Measurements from ENCODE around the gene CHMP2A.

Gene CHMP2A

DNA sequence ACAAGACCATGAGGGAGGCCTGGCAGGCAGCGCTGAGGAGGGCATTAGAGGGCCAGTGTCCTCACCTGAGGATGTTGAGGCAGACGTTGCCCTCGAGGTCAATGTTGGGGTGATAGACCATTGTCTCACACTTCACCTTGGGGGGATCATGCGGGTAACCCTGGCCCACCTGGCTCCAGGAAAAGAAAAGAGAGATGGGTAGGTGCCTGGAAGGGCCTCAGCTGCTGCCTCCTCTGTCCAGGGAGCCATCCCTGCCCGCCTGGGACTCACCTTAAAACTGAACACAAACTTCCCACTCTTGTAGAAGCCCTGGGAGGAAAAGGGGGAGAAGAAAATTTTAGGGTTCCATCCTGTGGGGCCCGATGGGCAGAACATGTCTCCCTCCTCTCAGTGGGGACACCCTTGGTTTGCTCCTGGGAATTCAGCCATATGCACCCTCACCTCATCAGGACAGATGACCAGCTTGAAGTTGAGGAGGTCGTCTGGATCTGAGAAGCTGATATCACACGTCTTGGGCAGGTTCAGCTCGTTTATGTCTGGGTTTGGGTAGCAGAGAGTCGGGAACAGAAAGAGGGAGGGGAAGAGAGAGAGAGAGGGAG is 1.8 kb upstream of the CHMP2A start:
- H3K4me3 ChIP-seq (ENCODE audit: low read length): peak overlapping the region; percentile 78
- TF ChIP-seq, protein P1, sequence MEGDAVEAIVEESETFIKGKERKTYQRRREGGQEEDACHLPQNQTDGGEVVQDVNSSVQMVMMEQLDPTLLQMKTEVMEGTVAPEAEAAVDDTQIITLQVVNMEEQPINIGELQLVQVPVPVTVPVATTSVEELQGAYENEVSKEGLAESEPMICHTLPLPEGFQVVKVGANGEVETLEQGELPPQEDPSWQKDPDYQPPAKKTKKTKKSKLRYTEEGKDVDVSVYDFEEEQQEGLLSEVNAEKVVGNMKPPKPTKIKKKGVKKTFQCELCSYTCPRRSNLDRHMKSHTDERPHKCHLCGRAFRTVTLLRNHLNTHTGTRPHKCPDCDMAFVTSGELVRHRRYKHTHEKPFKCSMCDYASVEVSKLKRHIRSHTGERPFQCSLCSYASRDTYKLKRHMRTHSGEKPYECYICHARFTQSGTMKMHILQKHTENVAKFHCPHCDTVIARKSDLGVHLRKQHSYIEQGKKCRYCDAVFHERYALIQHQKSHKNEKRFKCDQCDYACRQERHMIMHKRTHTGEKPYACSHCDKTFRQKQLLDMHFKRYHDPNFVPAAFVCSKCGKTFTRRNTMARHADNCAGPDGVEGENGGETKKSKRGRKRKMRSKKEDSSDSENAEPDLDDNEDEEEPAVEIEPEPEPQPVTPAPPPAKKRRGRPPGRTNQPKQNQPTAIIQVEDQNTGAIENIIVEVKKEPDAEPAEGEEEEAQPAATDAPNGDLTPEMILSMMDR (conservative IDR thresholded peaks at IDR 0.05; ENCODE audit: low read depth, low read length): no peak
- no peak for DNase-seq (ENCODE audit: low read depth)

DNA sequence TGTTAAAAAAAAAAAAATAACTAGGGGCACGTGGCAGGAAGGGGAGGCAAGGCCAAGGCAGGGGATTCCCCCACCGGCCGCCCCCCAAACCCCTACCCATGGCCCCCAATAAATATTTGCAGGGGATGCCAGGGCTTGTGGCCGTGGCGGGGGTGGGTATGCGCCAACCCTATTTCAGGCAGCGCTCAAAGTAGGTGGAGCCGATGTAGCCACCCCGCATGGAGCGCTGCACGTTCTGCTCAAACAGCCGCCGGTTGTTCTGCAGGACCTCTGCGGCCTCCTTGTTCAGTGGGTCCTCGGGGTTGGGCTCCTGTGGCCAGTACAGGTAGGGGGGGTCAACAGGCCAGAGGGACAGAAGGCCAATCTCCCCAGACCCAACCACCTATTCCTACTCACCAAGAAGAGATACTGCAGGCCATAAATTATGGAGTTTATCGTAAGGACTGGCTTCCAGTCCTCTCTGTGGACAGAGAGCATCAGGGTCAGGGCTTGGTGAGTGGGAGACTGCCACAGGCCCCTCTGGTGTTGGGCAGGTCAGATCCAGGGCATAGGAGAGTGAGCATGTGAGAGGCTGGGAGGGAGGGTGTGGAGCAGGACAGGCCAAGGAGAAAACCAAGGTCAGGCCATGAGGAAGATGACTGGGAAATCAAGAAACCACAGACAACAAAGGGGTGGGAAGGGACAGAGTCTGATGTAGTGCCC is 1.2 kb upstream of the CHMP2A start:
- TF ChIP-seq, protein P1 (conservative IDR thresholded peaks at IDR 0.05; ENCODE audit: low read depth, low read length): no peak
- no peak for DNase-seq (ENCODE audit: low read depth)
- H3K4me3 ChIP-seq (ENCODE audit: low read length): no peak overlapping the region

GRCh38 chr19:58555369-58555885 is 522 bp upstream of the CHMP2A start:
- no peak for DNase-seq (ENCODE audit: low read depth)
- peak overlapping the region; percentile 27 for H3K4me3 ChIP-seq (ENCODE audit: low read length)
- TF ChIP-seq, protein P1 (conservative IDR thresholded peaks at IDR 0.05; ENCODE audit: low read depth, low read length): no peak

DNA sequence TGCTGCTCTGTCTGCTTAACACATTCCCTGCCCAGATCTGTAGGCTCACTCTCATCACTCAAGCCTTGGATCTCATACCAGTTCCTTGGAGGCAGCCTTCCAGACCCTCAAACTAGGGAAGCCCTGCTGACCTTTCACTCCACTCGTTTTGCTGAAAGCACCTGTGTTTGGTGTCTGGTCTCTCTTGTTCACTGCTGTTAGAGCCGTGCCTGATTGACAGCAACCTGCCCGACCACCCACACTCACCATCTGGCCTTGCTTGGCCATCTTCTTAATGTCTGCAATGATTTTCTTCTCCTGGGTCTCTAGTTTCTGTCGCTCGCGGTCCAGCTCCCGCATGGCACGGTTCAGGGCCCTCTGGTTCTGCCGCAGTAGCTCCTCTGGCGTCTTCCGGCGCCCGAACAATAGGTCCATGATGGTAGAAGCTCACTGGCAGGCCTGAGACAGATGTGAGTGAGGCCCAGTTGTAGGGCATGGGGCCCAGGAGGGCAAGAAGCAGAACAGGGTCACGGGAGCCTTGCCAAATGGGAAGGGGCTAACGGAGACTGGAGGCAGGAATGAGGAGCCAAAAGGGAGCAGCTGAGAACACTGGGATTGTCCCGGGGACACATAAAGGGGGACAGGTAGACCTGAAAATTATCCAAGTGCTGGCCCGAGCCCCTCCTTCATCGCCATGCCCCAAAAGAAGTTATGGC is 959 bp downstream of the CHMP2A start:
- DNase-seq (ENCODE audit: low read depth): no peak
- TF ChIP-seq, protein P1 (conservative IDR thresholded peaks at IDR 0.05; ENCODE audit: low read depth, low read length): no peak
- peak overlapping the region; percentile 81 for H3K4me3 ChIP-seq (ENCODE audit: low read length)

- H3K4me3 ChIP-seq (ENCODE audit: low read length): no peak overlapping the region
- DNase-seq (ENCODE audit: low read depth): no peak
- TF ChIP-seq, protein P1 (conservative IDR thresholded peaks at IDR 0.05; ENCODE audit: low read depth, low read length): no peak
Measured at GRCh38 chr19:58552655-58553054, 2.2 kb downstream of the CHMP2A start.

DNA sequence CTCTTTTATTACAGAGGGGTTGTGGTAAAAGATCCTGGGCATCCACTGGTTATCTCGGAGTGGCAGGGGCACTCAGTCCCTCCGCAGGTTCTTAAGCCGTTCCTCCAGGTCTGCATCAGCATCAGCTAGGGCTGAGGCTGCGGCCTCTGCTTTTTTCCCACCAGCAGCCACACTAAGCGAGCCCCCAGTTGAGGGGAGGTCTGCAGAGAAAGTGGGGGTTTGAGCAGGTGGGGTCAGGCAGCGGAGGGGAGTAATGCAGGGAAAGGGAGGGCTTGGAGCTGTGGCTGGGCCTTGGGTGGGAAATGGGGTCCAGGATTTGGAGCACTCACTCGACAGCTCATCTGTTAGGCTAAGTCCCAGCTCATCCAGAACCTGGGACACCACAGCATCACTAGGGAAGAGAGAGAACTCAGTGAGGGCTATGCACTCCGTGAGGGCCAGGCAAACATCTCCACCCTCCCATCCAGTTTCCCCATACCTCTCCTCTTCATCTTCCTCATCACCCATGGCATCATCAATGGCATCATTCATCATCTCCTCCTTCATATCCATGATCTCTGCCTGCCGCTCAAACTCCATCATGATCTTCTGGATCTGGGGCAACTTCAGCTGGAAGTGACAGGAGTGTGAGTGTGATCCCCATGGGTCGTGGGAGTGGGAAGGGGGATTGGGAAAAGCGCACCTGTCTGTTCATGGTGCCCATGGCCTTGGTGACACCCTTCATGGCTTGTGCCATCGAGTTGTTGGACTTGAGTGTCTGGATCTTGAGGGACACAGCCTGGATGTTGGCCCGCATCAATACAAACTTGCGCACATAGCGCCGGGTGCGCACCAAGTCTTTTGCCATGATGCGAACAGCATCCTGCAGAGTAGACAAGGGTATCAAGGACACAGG is 3.1 kb downstream of the CHMP2A start:
- no peak for DNase-seq (ENCODE audit: low read depth)
- TF ChIP-seq, protein P1 (conservative IDR thresholded peaks at IDR 0.05; ENCODE audit: low read depth, low read length): no peak
- H3K4me3 ChIP-seq (ENCODE audit: low read length): no peak overlapping the region
